SU-DHL-6 (cell line): Measurements from ENCODE around the gene ATP11C.

Experiments used
- EZH2phosphoT487 ChIP-seq: fragments of 200-600 bp; sonication (generic), shearing (Covaris generic); conservative IDR thresholded peaks from 2 replicates; pipeline ENCODE4 v1.6.1; 2018; ENCODE audit warnings: mild to moderate bottlenecking, antibody characterized with exemption, low read length, moderate library complexity, mixed read lengths
- TF ChIP-seq, protein P1 (sequence below): fragments of 200-600 bp; sonication (generic); IDR thresholded peaks from one replicate; pipeline ENCODE4 v1.5.1; 2017; ENCODE audit warnings: antibody characterized with exemption, mild to moderate bottlenecking, low read length, moderate library complexity; ENCODE audit not compliant: insufficient read depth, poor library complexity, severe bottlenecking

DNA sequence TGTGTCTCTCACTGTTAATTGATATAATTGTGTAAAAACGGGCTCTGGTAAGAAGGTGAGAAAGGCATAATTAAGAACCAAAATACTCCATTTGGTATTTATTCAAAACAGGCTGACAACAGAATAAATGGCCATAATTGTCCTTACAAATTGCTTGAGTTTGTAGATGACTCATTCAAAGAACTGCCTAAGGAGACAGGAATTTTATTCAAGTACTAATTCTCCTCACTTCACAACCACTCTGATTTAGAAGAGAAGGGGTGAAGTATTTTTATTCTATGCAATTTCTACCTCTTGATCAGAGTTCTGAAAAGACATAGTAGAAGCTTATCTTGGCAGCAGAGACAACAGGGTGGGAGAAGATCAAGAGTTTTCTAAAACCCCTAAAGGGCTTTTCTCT, 43.1 kb downstream of the ATP11C start:
- TF ChIP-seq, protein P1, sequence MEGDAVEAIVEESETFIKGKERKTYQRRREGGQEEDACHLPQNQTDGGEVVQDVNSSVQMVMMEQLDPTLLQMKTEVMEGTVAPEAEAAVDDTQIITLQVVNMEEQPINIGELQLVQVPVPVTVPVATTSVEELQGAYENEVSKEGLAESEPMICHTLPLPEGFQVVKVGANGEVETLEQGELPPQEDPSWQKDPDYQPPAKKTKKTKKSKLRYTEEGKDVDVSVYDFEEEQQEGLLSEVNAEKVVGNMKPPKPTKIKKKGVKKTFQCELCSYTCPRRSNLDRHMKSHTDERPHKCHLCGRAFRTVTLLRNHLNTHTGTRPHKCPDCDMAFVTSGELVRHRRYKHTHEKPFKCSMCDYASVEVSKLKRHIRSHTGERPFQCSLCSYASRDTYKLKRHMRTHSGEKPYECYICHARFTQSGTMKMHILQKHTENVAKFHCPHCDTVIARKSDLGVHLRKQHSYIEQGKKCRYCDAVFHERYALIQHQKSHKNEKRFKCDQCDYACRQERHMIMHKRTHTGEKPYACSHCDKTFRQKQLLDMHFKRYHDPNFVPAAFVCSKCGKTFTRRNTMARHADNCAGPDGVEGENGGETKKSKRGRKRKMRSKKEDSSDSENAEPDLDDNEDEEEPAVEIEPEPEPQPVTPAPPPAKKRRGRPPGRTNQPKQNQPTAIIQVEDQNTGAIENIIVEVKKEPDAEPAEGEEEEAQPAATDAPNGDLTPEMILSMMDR, result no peak
- TF ChIP-seq EZH2phosphoT487, result no peak
